NOMO-1 (cell line): Measurements from ENCODE around the gene TMEM97.
A peak's percentile ranks its signal among the peaks of the same experiment; 100 is the strongest.

Source experiments
- DNase-seq, 2 experiments: peaks; one replicate each; lab custom pipeline; 2025; ENCODE audit not compliant: unreplicated experiment in 2 of 2; lab: John Stamatoyannopoulos, UW

TMEM97 gene

GRCh38 chr17:28363776-28364650, 45.0 kb downstream of the TMEM97 start:
- no peak for DNase-seq

GRCh38 chr17:28364665-28365363, 45.8 kb downstream of the TMEM97 start, which contains the start of gene SEBOX:
TSS of gene SEBOX (minus strand) at chr17:28365199. CDS start at chr17:28365151, 48 bp downstream.
- no peak for DNase-seq

GRCh38 chr17:28365487-28365886, 46.5 kb downstream of the TMEM97 start:
- DNase-seq: no peak

- no peak for DNase-seq
Measured at GRCh38 chr17:28366605-28367004, 47.6 kb downstream of the TMEM97 start.

- no peak for DNase-seq
Measured at GRCh38 chr17:28367641-28368305, 48.8 kb downstream of the TMEM97 start.

GRCh38 chr17:28368306-28368831, 49.4 kb downstream of the TMEM97 start:
- no peak for DNase-seq

GRCh38 chr17:28368915-28369683, 50.1 kb downstream of the TMEM97 start:
- DNase-seq: no peak

GRCh38 chr17:28369684-28370034, 50.7 kb downstream of the TMEM97 start:
- DNase-seq: no peak

GRCh38 chr17:28370035-28370743, 51.2 kb downstream of the TMEM97 start, which contains the start of gene VTN:
TSS of gene VTN (minus strand) at chr17:28370307. CDS start at chr17:28370203, 104 bp downstream.
- DNase-seq: peak in 1 of 2 experiments; percentile 19

- no peak for DNase-seq
Measured at GRCh38 chr17:28370744-28371103, 51.7 kb downstream of the TMEM97 start.

GRCh38 chr17:28371245-28372202, 52.5 kb downstream of the TMEM97 start, which contains the start of gene SARM1:
TSS of gene SARM1 (plus strand) at chr17:28371694. CDS start at chr17:28372033, 339 bp downstream.
- DNase-seq: peak in 1 of 2 experiments; percentile 12

GRCh38 chr17:28372203-28372944, 53.4 kb downstream of the TMEM97 start:
- DNase-seq: no peak

- DNase-seq: no peak
Measured at GRCh38 chr17:28372945-28373274, 53.9 kb downstream of the TMEM97 start.
